MCF 10A (cell line): ENCODE measurements around the gene MYOM1. TPM values are rescaled to one million over a fixed set of nuclear protein-coding genes. Genes with fewer than 3 reads are reported as not detected.

Source experiments
- BruUV-seq: library from RNA; stranded (reverse); fragments of 400-500 nt; replicated peaks from 2 replicates; lab custom pipeline; 2021; lab: Mats Ljungman, UMichigan
- CTCF ChIA-PET: fragments of 300-600 bp; sonication (Branson Sonifier 250); formaldehyde crosslinking; extraction: SDS; loops from one replicate; lab custom pipeline; 2021; ENCODE audit warnings: antibody characterized with exemption, inconsistent platforms; lab: Yijun Ruan, JAX
- POLR2A ChIA-PET: fragments of 300-600, 350-650 bp; sonication (Branson Sonifier 250); formaldehyde crosslinking; extraction: SDS; loops from one replicate; lab custom pipeline; 2020; ENCODE audit warnings: antibody characterized with exemption, inconsistent platforms; lab: Yijun Ruan, JAX
- DNase-seq: peaks from one replicate; pipeline ENCODE4 v3.0.0-alpha.2; 2018; ENCODE audit not compliant: unreplicated experiment
- H3K27ac Mint-ChIP-seq: one replicate; pipeline ENCODE4 v1.8.0; 2022; ENCODE audit warnings: mild to moderate bottlenecking, low read depth, mixed read lengths; ENCODE audit not compliant: unreplicated experiment
- H3K27me3 Mint-ChIP-seq: one replicate; pipeline ENCODE4 v1.8.0; 2022; ENCODE audit warnings: mixed read lengths; ENCODE audit not compliant: insufficient read depth, unreplicated experiment
- H3K36me3 Mint-ChIP-seq: one replicate; pipeline ENCODE4 v1.8.0; 2022; ENCODE audit warnings: mild to moderate bottlenecking, moderate library complexity, mixed read lengths; ENCODE audit not compliant: insufficient read depth, unreplicated experiment
- H3K4me1 Mint-ChIP-seq: one replicate; pipeline ENCODE4 v1.8.0; 2022; ENCODE audit warnings: mixed read lengths; ENCODE audit not compliant: insufficient read depth, unreplicated experiment
- H3K4me3 Mint-ChIP-seq: one replicate; pipeline ENCODE4 v1.8.0; 2022; ENCODE audit warnings: mild to moderate bottlenecking, moderate library complexity, mixed read lengths; ENCODE audit not compliant: unreplicated experiment
- H3K9me3 Mint-ChIP-seq: one replicate; pipeline ENCODE4 v1.8.0; 2022; ENCODE audit warnings: mixed read lengths; ENCODE audit not compliant: unreplicated experiment
- CTCF ChIP-seq: fragments of 200-600 bp; IDR thresholded peaks from one replicate; pipeline ENCODE4 v1.8.0; 2022; ENCODE audit warnings: antibody characterized with exemption, mild to moderate bottlenecking; ENCODE audit not compliant: unreplicated experiment
- intact Hi-C: fragments of 100-400 bp; cut with micrococcal nuclease; formaldehyde crosslinking; loops from 2 replicates; pipeline ENCODE4 v1.14.1; 2022
- total RNA-seq: library from RNA; stranded (reverse); gene quantifications from 2 replicates; pipeline ENCODE4 v1.2.3, GENCODE V29; 2022

The MYOM1 gene
- total RNA-seq, 1 experiment from 2014 or later = 0.21 TPM

GRCh38 chr18:3117493-3118192 lies 102.1 kb downstream of the MYOM1 start:
- H3K36me3 Mint-ChIP-seq = peaks cover 6% of the 10 kb centered on the region
- POLR2A ChIA-PET = interaction anchor here (0.5 to 3.0 kb wide), 19 partner anchors 8 to 726 kb away, joined by 3 to 30 read pairs (median 4); partner anchors contain the start of genes MYL12A and MYL12B
- intact Hi-C loops = no loop called here
- no peak overlapping the region for H3K4me3 Mint-ChIP-seq
- peaks cover 28% of the 10 kb centered on the region for H3K4me1 Mint-ChIP-seq
- no peaks in the 10 kb centered on the region for H3K27me3 Mint-ChIP-seq
- H3K27ac Mint-ChIP-seq = peak overlapping the region; percentile 83
- CTCF ChIA-PET = interaction anchor here (0.6 to 3.1 kb wide), 6 partner anchors 11 to 1648 kb away, joined by 3 to 21 read pairs (median 4); no protein-coding TSS in a partner anchor
- no TSS peak for BruUV-seq
- no peak for TF ChIP-seq CTCF
- DNase-seq = peak; percentile 92
- no peaks in the 10 kb centered on the region for H3K9me3 Mint-ChIP-seq

- ChIA-PET CTCF (interaction anchor here (0.6 to 3.1 kb wide), 3 partner anchors 13 to 86 kb away, joined by 3 to 21 read pairs (median 4); no protein-coding TSS in a partner anchor), POLR2A (interaction anchor here (3.0 kb wide), 1 partner anchor 132 kb away, joined by 30 read pairs; the partner anchor contains the start of gene MYL12A)
- peak overlapping the region; percentile 7 for H3K27ac Mint-ChIP-seq
- no peaks in the 10 kb centered on the region for H3K9me3 Mint-ChIP-seq
- peak; percentile 11 for DNase-seq
- no peaks in the 10 kb centered on the region for H3K27me3 Mint-ChIP-seq
- intact Hi-C loops = no loop called here
- H3K4me1 Mint-ChIP-seq = peaks cover 28% of the 10 kb centered on the region
- no TSS peak for BruUV-seq
- H3K4me3 Mint-ChIP-seq = no peak overlapping the region
- no peak for TF ChIP-seq CTCF
- peaks cover 6% of the 10 kb centered on the region for H3K36me3 Mint-ChIP-seq
These were observed 104.2 kb downstream of the MYOM1 start for GRCh38 chr18:3115447-3116030.

GRCh38 chr18:3114451-3114850 lies 105.3 kb downstream of the MYOM1 start:
- no TSS peak for BruUV-seq
- Mint-ChIP-seq H3K36me3 (peaks cover 6% of the 10 kb centered on the region), H3K27ac (peak overlapping the region; percentile 80), H3K27me3 (no peaks in the 10 kb centered on the region), H3K4me3 (no peak overlapping the region), H3K4me1 (peaks cover 21% of the 10 kb centered on the region), H3K9me3 (no peaks in the 10 kb centered on the region)
- no peak for TF ChIP-seq CTCF
- ChIA-PET CTCF (interaction anchor here (0.6 kb wide), 1 partner anchor 24 kb away, joined by 3 read pairs; no protein-coding TSS in a partner anchor), POLR2A (no interaction called here)
- intact Hi-C loops = no loop called here
- no peak for DNase-seq

DNA sequence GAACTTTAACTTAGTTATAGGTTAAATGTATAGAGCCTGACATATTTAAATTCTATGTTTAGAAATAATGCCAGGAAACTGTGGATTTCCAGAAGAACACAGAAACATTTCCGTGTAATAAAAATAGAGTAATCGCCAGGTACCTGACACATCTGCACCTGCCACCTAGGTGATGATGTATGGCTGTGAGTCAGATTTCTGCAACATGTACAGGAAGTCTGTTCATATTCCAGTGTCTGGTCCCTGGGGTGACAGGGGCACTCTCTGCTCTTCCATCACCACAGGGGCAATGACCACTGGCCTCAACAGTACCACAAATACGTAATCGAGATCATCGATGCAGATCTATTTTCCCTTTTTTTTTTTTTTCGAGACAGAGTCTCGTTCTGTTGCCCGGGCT lies 105.7 kb downstream of the MYOM1 start:
- TF ChIP-seq CTCF = no peak
- BruUV-seq = no TSS peak
- Mint-ChIP-seq H3K36me3 (peaks cover 3% of the 10 kb centered on the region), H3K4me3 (no peak overlapping the region), H3K27ac (no peak overlapping the region), H3K27me3 (no peaks in the 10 kb centered on the region), H3K9me3 (no peaks in the 10 kb centered on the region), H3K4me1 (peaks cover 17% of the 10 kb centered on the region)
- CTCF ChIA-PET = interaction anchor here (0.6 kb wide), 1 partner anchor 24 kb away, joined by 3 read pairs; no protein-coding TSS in a partner anchor
- POLR2A ChIA-PET = interaction anchor here (1.0 kb wide), 1 partner anchor 9 kb away, joined by 6 read pairs; no protein-coding TSS in a partner anchor
- DNase-seq = peak; percentile 53
- intact Hi-C loops = no loop called here
